CD8-positive, alpha-beta memory T cell (primary cell): ENCODE measurements around the gene DLG3. TPM values are rescaled to one million over a fixed set of nuclear protein-coding genes. Genes with fewer than 3 reads are reported as not detected.
"Not testable (repeated sequence)": the region's sequence is repeated elsewhere in the genome, so short reads cannot be mapped to it uniquely, and the experiment has no call there.

Source experiments
- CTCF ChIA-PET: fragments of 350-600 bp; sonication (Branson Sonifier 250); formaldehyde crosslinking; loops from one replicate; lab custom pipeline; 2021; ENCODE audit warnings: antibody characterized with exemption; lab: Charles Lee
- POLR2A ChIA-PET: fragments of 350-600 bp; sonication (Branson Sonifier 250); formaldehyde crosslinking; loops from one replicate; lab custom pipeline; 2021; ENCODE audit warnings: antibody characterized with exemption; lab: Charles Lee
- DNase-seq, 5 donors: peaks; one replicate each; pipeline versions ENCODE4 v3.0.0 to v3.0.0-alpha.2; 2020 to 2022; ENCODE audit warnings: mixed read lengths in 1 of 5
- H3K27ac ChIP-seq: one replicate; pipeline ENCODE4 v1.7.0; 2013; ENCODE audit warnings: low read depth, mild to moderate bottlenecking, low read length, moderate library complexity
- H3K27me3 ChIP-seq: 2 replicates; pipeline ENCODE4 v1.7.0; 2013; ENCODE audit warnings: low read length, mild to moderate bottlenecking; ENCODE audit not compliant: insufficient read depth, poor library complexity, severe bottlenecking
- H3K36me3 ChIP-seq: 2 replicates; pipeline ENCODE4 v1.7.0; 2013; ENCODE audit warnings: mild to moderate bottlenecking, low read length, moderate library complexity; ENCODE audit not compliant: insufficient read depth
- H3K4me1 ChIP-seq: 2 replicates; pipeline ENCODE4 v1.7.0; 2013; ENCODE audit warnings: mild to moderate bottlenecking, low read length, moderate library complexity; ENCODE audit not compliant: insufficient read depth
- H3K4me3 ChIP-seq: 2 replicates; pipeline ENCODE4 v1.7.0; 2013; ENCODE audit warnings: mild to moderate bottlenecking, low read length
- H3K9me3 ChIP-seq: 2 replicates; pipeline ENCODE4 v1.7.0; 2013; ENCODE audit warnings: mild to moderate bottlenecking, low read length
- H3K27ac Mint-ChIP-seq, 8 donors: one replicate each; pipeline ENCODE4 v1.8.0; 2020 to 2021; ENCODE audit warnings: mixed read lengths in 8 of 8, mild to moderate bottlenecking in 6 of 8, inconsistent platforms in 3 of 8, moderate library complexity in 3 of 8
- H3K27me3 Mint-ChIP-seq, 2 donors: one replicate each; pipeline ENCODE4 v1.8.0; 2020 to 2021; ENCODE audit warnings: mixed read lengths in 2 of 2, mild to moderate bottlenecking in 1 of 2, moderate library complexity in 1 of 2
- H3K36me3 Mint-ChIP-seq, 3 donors: one replicate each; pipeline ENCODE4 v1.8.0; 2020 to 2021; ENCODE audit warnings: mixed read lengths in 3 of 3, inconsistent platforms in 1 of 3, mild to moderate bottlenecking in 1 of 3
- H3K4me1 Mint-ChIP-seq, 3 donors: one replicate each; pipeline ENCODE4 v1.8.0; 2020 to 2021; ENCODE audit warnings: mixed read lengths in 3 of 3, inconsistent platforms in 1 of 3, mild to moderate bottlenecking in 1 of 3
- H3K4me3 Mint-ChIP-seq, 7 donors: one replicate each; pipeline ENCODE4 v1.8.0; 2020 to 2021; ENCODE audit warnings: mixed read lengths in 7 of 7, mild to moderate bottlenecking in 6 of 7, moderate library complexity in 4 of 7, inconsistent platforms in 2 of 7
- H3K9me3 Mint-ChIP-seq, 5 donors: one replicate each; pipeline ENCODE4 v1.8.0; 2020 to 2022; ENCODE audit warnings: mixed read lengths in 5 of 5, mild to moderate bottlenecking in 3 of 5, moderate library complexity in 2 of 5, inconsistent platforms in 1 of 5
- polyA plus RNA-seq: library from polyadenylated mRNA; unstranded; fragments of 300-500 nt; fragmentation: Illumina TruSeq; gene quantifications from one replicate; pipeline ENCODE4 v1.2.3, GENCODE V29; 2021
- total RNA-seq, 2 experiments: library from RNA; stranded (reverse); gene quantifications; one replicate each; pipeline ENCODE4 v1.2.3, GENCODE V29; 2021

Gene DLG3
- total and polyA plus RNA-seq, 3 experiments from 2014 or later, result 13.5 to 30.4 (median 28.1) TPM

- Mint-ChIP-seq H3K9me3 (no peaks in the 10 kb centered on the region), H3K36me3 (peaks cover 0 to 86% (median 0%) of the 10 kb centered on the region in 3 donors), H3K27ac (peak overlapping the region in 2 of 8 donors; percentile 5 to 56), H3K4me1 (peaks cover 0 to 1% (median 0%) of the 10 kb centered on the region in 3 donors), H3K27me3 (peaks cover 0 to 6% of the 10 kb centered on the region in 2 donors), H3K4me3 (no peak overlapping the region)
- no peak for DNase-seq
- CTCF ChIA-PET, result no interaction called here
- POLR2A ChIA-PET, result no interaction called here
- Histone ChIP-seq H3K4me3 (no peak overlapping the region), H3K27me3 (no peaks in the 10 kb centered on the region), H3K4me1 (no peaks in the 10 kb centered on the region), H3K9me3 (no peaks in the 10 kb centered on the region), H3K27ac (no peak overlapping the region), H3K36me3 (no peaks in the 10 kb centered on the region)
Measured at GRCh38 chrX:70498129-70498528, 53.5 kb downstream of the DLG3 start.

GRCh38 chrX:70500826-70501225, 56.2 kb downstream of the DLG3 start:
- Mint-ChIP-seq H3K4me3 (no peak overlapping the region), H3K9me3 (no peaks in the 10 kb centered on the region), H3K27ac (peak overlapping the region in 1 of 8 donors; percentile 68), H3K36me3 (peaks cover 0 to 67% (median 0%) of the 10 kb centered on the region in 3 donors), H3K27me3 (peaks cover 0 to 6% of the 10 kb centered on the region in 2 donors), H3K4me1 (peaks cover 11 to 15% (median 15%) of the 10 kb centered on the region in 3 donors)
- H3K36me3 ChIP-seq, result no peaks in the 10 kb centered on the region
- ChIA-PET POLR2A (no interaction called here), CTCF (no interaction called here)
- no peaks in the 10 kb centered on the region for H3K9me3 ChIP-seq
- H3K27me3 ChIP-seq, result no peaks in the 10 kb centered on the region
- no peak overlapping the region for H3K27ac ChIP-seq
- no peak overlapping the region for H3K4me3 ChIP-seq
- DNase-seq, result no peak
- no peaks in the 10 kb centered on the region for H3K4me1 ChIP-seq

GRCh38 chrX:70504772-70505450, 60.3 kb downstream of the DLG3 start:
- POLR2A ChIA-PET, result no interaction called here
- H3K4me1 Mint-ChIP-seq, result peaks cover 11 to 15% (median 15%) of the 10 kb centered on the region in 3 donors
- H3K27ac ChIP-seq, result no peak overlapping the region

GRCh38 chrX:70505451-70505841, 60.8 kb downstream of the DLG3 start:
- Histone ChIP-seq H3K27ac (no peak overlapping the region), H3K4me1 (no peaks in the 10 kb centered on the region), H3K36me3 (no peaks in the 10 kb centered on the region), H3K4me3 (no peak overlapping the region), H3K27me3 (no peaks in the 10 kb centered on the region), H3K9me3 (no peaks in the 10 kb centered on the region)
- peaks cover 0 to 25% (median 0%) of the 10 kb centered on the region in 3 donors for H3K36me3 Mint-ChIP-seq
- DNase-seq, result no peak
- POLR2A ChIA-PET, result no interaction called here
- CTCF ChIA-PET, result no interaction called here
- H3K27me3 Mint-ChIP-seq, result peaks cover 0 to 3% of the 10 kb centered on the region in 2 donors
- H3K27ac Mint-ChIP-seq, result peak overlapping the region in 6 of 8 donors; percentile 37 to 91 (median 60)
- no peak overlapping the region for H3K4me3 Mint-ChIP-seq
- H3K4me1 Mint-ChIP-seq, result peaks cover 11 to 15% (median 15%) of the 10 kb centered on the region in 3 donors
- no peaks in the 10 kb centered on the region for H3K9me3 Mint-ChIP-seq

More at GRCh38 chrX:70504772-70505450, 60.3 kb downstream of the DLG3 start:
- Histone ChIP-seq H3K36me3 (no peaks in the 10 kb centered on the region), H3K27me3 (no peaks in the 10 kb centered on the region), H3K9me3 (no peaks in the 10 kb centered on the region), H3K4me1 (no peaks in the 10 kb centered on the region), H3K4me3 (no peak overlapping the region)
- Mint-ChIP-seq H3K27ac (peak overlapping the region in 6 of 8 donors; percentile 58 to 91 (median 72)), H3K36me3 (peaks cover 0 to 30% (median 0%) of the 10 kb centered on the region in 3 donors), H3K27me3 (peaks cover 0 to 3% of the 10 kb centered on the region in 2 donors), H3K9me3 (no peaks in the 10 kb centered on the region), H3K4me3 (no peak overlapping the region)
- CTCF ChIA-PET, result no interaction called here
- no peak for DNase-seq

GRCh38 chrX:70508296-70508911, 63.8 kb downstream of the DLG3 start:
- H3K4me3 ChIP-seq, result no peak overlapping the region
- H3K4me3 Mint-ChIP-seq, result no peak overlapping the region
- H3K27me3 ChIP-seq, result no peaks in the 10 kb centered on the region
- DNase-seq, result no peak
- peak overlapping the region in 1 of 8 donors; percentile 45 for H3K27ac Mint-ChIP-seq
- no peaks in the 10 kb centered on the region for H3K4me1 ChIP-seq
- H3K27me3 Mint-ChIP-seq, result peaks cover 4 to 8% of the 10 kb centered on the region in 2 donors
- ChIA-PET CTCF (no interaction called here), POLR2A (no interaction called here)
- no peaks in the 10 kb centered on the region for H3K9me3 ChIP-seq
- peaks cover 9 to 15% (median 15%) of the 10 kb centered on the region in 3 donors for H3K4me1 Mint-ChIP-seq
- H3K27ac ChIP-seq, result no peak overlapping the region
- no peaks in the 10 kb centered on the region for H3K36me3 ChIP-seq
- peaks cover 0 to 4% (median 0%) of the 10 kb centered on the region in 3 donors for H3K36me3 Mint-ChIP-seq
- H3K9me3 Mint-ChIP-seq, result no peaks in the 10 kb centered on the region

GRCh38 chrX:70509078-70509477, 64.4 kb downstream of the DLG3 start:
- peaks cover 0 to 4% (median 0%) of the 10 kb centered on the region in 3 donors for H3K36me3 Mint-ChIP-seq
- Histone ChIP-seq H3K9me3 (no peaks in the 10 kb centered on the region), H3K4me1 (no peaks in the 10 kb centered on the region), H3K27me3 (no peaks in the 10 kb centered on the region), H3K36me3 (no peaks in the 10 kb centered on the region), H3K4me3 (no peak overlapping the region), H3K27ac (no peak overlapping the region)
- no peak for DNase-seq
- no peak overlapping the region for H3K4me3 Mint-ChIP-seq
- H3K27me3 Mint-ChIP-seq, result peaks cover 4 to 8% of the 10 kb centered on the region in 2 donors
- H3K4me1 Mint-ChIP-seq, result peaks cover 9 to 14% (median 13%) of the 10 kb centered on the region in 3 donors
- H3K9me3 Mint-ChIP-seq, result no peaks in the 10 kb centered on the region
- CTCF ChIA-PET, result no interaction called here
- POLR2A ChIA-PET, result no interaction called here
- no peak overlapping the region for H3K27ac Mint-ChIP-seq

GRCh38 chrX:70515270-70515669, 70.6 kb downstream of the DLG3 start:
- H3K4me1 Mint-ChIP-seq, POLR2A ChIA-PET, H3K27ac ChIP-seq, H3K27me3 Mint-ChIP-seq, H3K36me3 ChIP-seq, H3K27ac Mint-ChIP-seq, H3K36me3 Mint-ChIP-seq, H3K4me3 ChIP-seq, H3K4me3 Mint-ChIP-seq, H3K9me3 ChIP-seq, H3K27me3 ChIP-seq, DNase-seq, CTCF ChIA-PET, H3K4me1 ChIP-seq, H3K9me3 Mint-ChIP-seq: not testable (repeated sequence)

GRCh38 chrX:70515692-70516091, 71.1 kb downstream of the DLG3 start:
- H3K9me3 Mint-ChIP-seq, DNase-seq, H3K27me3 ChIP-seq, H3K4me3 Mint-ChIP-seq, H3K4me3 ChIP-seq, H3K27ac ChIP-seq, H3K36me3 Mint-ChIP-seq, H3K9me3 ChIP-seq, CTCF ChIA-PET, H3K27ac Mint-ChIP-seq, H3K4me1 Mint-ChIP-seq, H3K36me3 ChIP-seq, H3K4me1 ChIP-seq, H3K27me3 Mint-ChIP-seq, POLR2A ChIA-PET: not testable (repeated sequence)
